GM18508 (cell line): ENCODE data around the gene RS1.

Source experiments
- ATAC-seq: cut with Tn5 transposase; IDR thresholded peaks from one replicate; pipeline ENCODE4 v1.9.1; 2021; ENCODE audit warnings: moderate number of reproducible peaks; ENCODE audit not compliant: insufficient read depth, unreplicated experiment

RS1 gene

GRCh38 chrX:18674417-18674787 is 2.5 kb upstream of the RS1 start:
- ATAC-seq = peak; percentile 26

GRCh38 chrX:18668071-18668835 is 3.7 kb downstream of the RS1 start:
- no peak for ATAC-seq

- no peak for ATAC-seq
Observed at GRCh38 chrX:18666614-18667013, 5.3 kb downstream of the RS1 start.

- no peak for ATAC-seq
Observed at GRCh38 chrX:18664947-18665346, 7.0 kb downstream of the RS1 start.

- ATAC-seq = no peak
Observed at GRCh38 chrX:18661273-18661672, 10.6 kb downstream of the RS1 start.

GRCh38 chrX:18654875-18655836 is 16.8 kb downstream of the RS1 start:
- ATAC-seq = no peak

- ATAC-seq = no peak
Observed at GRCh38 chrX:18652636-18653035, 19.3 kb downstream of the RS1 start.

GRCh38 chrX:18650662-18651061 is 21.2 kb downstream of the RS1 start:
- no peak for ATAC-seq

GRCh38 chrX:18649498-18649951 is 22.4 kb downstream of the RS1 start:
- no peak for ATAC-seq

- no peak for ATAC-seq
Observed at GRCh38 chrX:18647621-18648020, 24.3 kb downstream of the RS1 start.

GRCh38 chrX:18643853-18644252 is 28.1 kb downstream of the RS1 start:
- ATAC-seq = no peak

GRCh38 chrX:18643243-18643642 is 28.7 kb downstream of the RS1 start:
- ATAC-seq = no peak

GRCh38 chrX:18640686-18641085 is 31.2 kb downstream of the RS1 start:
- no peak for ATAC-seq

GRCh38 chrX:18639280-18639679 is 32.6 kb downstream of the RS1 start:
- no peak for ATAC-seq

- no peak for ATAC-seq
Observed at GRCh38 chrX:18638398-18638797, 33.5 kb downstream of the RS1 start.

GRCh38 chrX:18630934-18631333 is 41.0 kb downstream of the RS1 start:
- no peak for ATAC-seq

- no peak for ATAC-seq
Observed at GRCh38 chrX:18624599-18624998, 47.3 kb downstream of the RS1 start.

- ATAC-seq = no peak
Observed at GRCh38 chrX:18620349-18620748, 51.6 kb downstream of the RS1 start.

GRCh38 chrX:18619288-18619687 is 52.6 kb downstream of the RS1 start:
- ATAC-seq = no peak

GRCh38 chrX:18617407-18617750 is 54.5 kb downstream of the RS1 start:
- no peak for ATAC-seq

GRCh38 chrX:18616688-18617406 is 55.1 kb downstream of the RS1 start:
- no peak for ATAC-seq
